HEK293 (cell line): ENCODE measurements around the gene PRKCZ.
A peak's percentile ranks its signal among the peaks of the same experiment; 100 is the strongest.

Experiments
- EGR2 ChIP-seq: fragments of 450-650 bp; formaldehyde crosslinking; IDR thresholded peaks from 2 replicates; pipeline ENCODE4 v1.5.1; 2016; ENCODE audit warnings: low read depth, missing biosample characterization, missing genetic modification characterization
- GLIS1 ChIP-seq: fragments of 450-650 bp; formaldehyde crosslinking; IDR thresholded peaks from 2 replicates; pipeline ENCODE4 v1.5.1; 2016; ENCODE audit warnings: missing biosample characterization, missing genetic modification characterization
- GLIS2 ChIP-seq: fragments of 450-650 bp; formaldehyde crosslinking; IDR thresholded peaks from 2 replicates; pipeline ENCODE4 v1.5.1; 2016; ENCODE audit warnings: missing biosample characterization, missing genetic modification characterization
- KLF17 ChIP-seq: fragments of 450-650 bp; formaldehyde crosslinking; IDR thresholded peaks from 2 replicates; pipeline ENCODE4 v1.5.1; 2016; ENCODE audit warnings: missing biosample characterization, missing genetic modification characterization
- MZF1 ChIP-seq: fragments of 450-650 bp; formaldehyde crosslinking; IDR thresholded peaks from 2 replicates; pipeline ENCODE4 v1.5.1; 2017; ENCODE audit warnings: missing biosample characterization, missing genetic modification characterization, borderline replicate concordance
- PATZ1 ChIP-seq: fragments of 450-650 bp; formaldehyde crosslinking; IDR thresholded peaks from 2 replicates; pipeline ENCODE4 v1.5.1; 2016; ENCODE audit warnings: missing biosample characterization, missing genetic modification characterization
- PRDM10 ChIP-seq: fragments of 450-650 bp; formaldehyde crosslinking; IDR thresholded peaks from 2 replicates; pipeline ENCODE4 v1.5.1; 2016; ENCODE audit warnings: missing biosample characterization, missing genetic modification characterization
- SCRT2 ChIP-seq: fragments of 450-650 bp; formaldehyde crosslinking; IDR thresholded peaks from 2 replicates; pipeline ENCODE4 v1.5.1; 2016; ENCODE audit warnings: missing biosample characterization, missing genetic modification characterization
- TRIM28 ChIP-seq: IDR thresholded peaks from 2 replicates; pipeline ENCODE4 v1.6.1; 2011; ENCODE audit warnings: low read length, control low read depth, borderline replicate concordance
- ZBTB20 ChIP-seq: fragments of 450-650 bp; formaldehyde crosslinking; IDR thresholded peaks from 2 replicates; pipeline ENCODE4 v1.5.1; 2016; ENCODE audit warnings: missing biosample characterization, missing genetic modification characterization
- ZBTB26 ChIP-seq: fragments of 450-650 bp; formaldehyde crosslinking; optimal IDR thresholded peaks from 2 replicates; pipeline ENCODE3; 2016; ENCODE audit warnings: missing biosample characterization, mild to moderate bottlenecking, missing genetic modification characterization
- ZFP69B ChIP-seq: fragments of 450-650 bp; formaldehyde crosslinking; IDR thresholded peaks from 2 replicates; pipeline ENCODE4 v1.5.1; 2016; ENCODE audit warnings: missing biosample characterization, missing genetic modification characterization
- ZNF221 ChIP-seq: fragments of 450-650 bp; formaldehyde crosslinking; IDR thresholded peaks from 2 replicates; pipeline ENCODE4 v1.5.1; 2017; ENCODE audit warnings: missing biosample characterization, missing genetic modification characterization, borderline replicate concordance
- ZNF335 ChIP-seq: fragments of 450-650 bp; formaldehyde crosslinking; conservative IDR thresholded peaks from 2 replicates; pipeline ENCODE4 v1.5.1; 2016; ENCODE audit warnings: missing biosample characterization, missing genetic modification characterization
- ZNF398 ChIP-seq: fragments of 450-650 bp; formaldehyde crosslinking; IDR thresholded peaks from 2 replicates; pipeline ENCODE4 v1.5.1; 2017; ENCODE audit warnings: missing biosample characterization, missing genetic modification characterization
- ZNF530 ChIP-seq: fragments of 450-650 bp; formaldehyde crosslinking; IDR thresholded peaks from 2 replicates; pipeline ENCODE4 v1.5.1; 2016; ENCODE audit warnings: low read depth, missing biosample characterization, missing genetic modification characterization
- ZNF544 ChIP-seq: fragments of 450-650 bp; formaldehyde crosslinking; IDR thresholded peaks from 2 replicates; pipeline ENCODE4 v1.5.0; 2017; ENCODE audit warnings: missing biosample characterization, missing genetic modification characterization
- ZNF629 ChIP-seq: fragments of 450-650 bp; formaldehyde crosslinking; IDR thresholded peaks from 2 replicates; pipeline ENCODE4 v1.5.1; 2017; ENCODE audit warnings: missing biosample characterization, missing genetic modification characterization
- ZNF692 ChIP-seq: fragments of 450-650 bp; formaldehyde crosslinking; IDR thresholded peaks from 2 replicates; pipeline ENCODE4 v1.5.1; 2016; ENCODE audit warnings: missing biosample characterization, missing genetic modification characterization
- ZNF776 ChIP-seq: fragments of 450-650 bp; formaldehyde crosslinking; IDR thresholded peaks from 2 replicates; pipeline ENCODE4 v1.5.0; 2017; ENCODE audit warnings: missing biosample characterization, missing genetic modification characterization, borderline replicate concordance

PRKCZ gene

GRCh38 chr1:2208309-2209239 lies 158.4 kb downstream of the PRKCZ start (continued):
- TF ChIP-seq ZNF221 (tag by site-specific recombination): no peak
- no peak for TF ChIP-seq ZNF544 (tag by site-specific recombination)
- peak; percentile 66 for TF ChIP-seq SCRT2 (tag by site-specific recombination)
- TF ChIP-seq TRIM28: no peak
- peak; percentile 97 for TF ChIP-seq GLIS1 (tag by site-specific recombination)
- TF ChIP-seq ZBTB26 (tag by site-specific recombination): no peak
- 0 out of 2 replicates have a peak, but pooled peaks have one; percentile 52 for TF ChIP-seq PATZ1 (tag by site-specific recombination)
- peak; percentile 65; the same call in 1 of the 2 replicates for TF ChIP-seq ZNF692
- no peak for TF ChIP-seq ZNF530 (tag by site-specific recombination)
- no peak for TF ChIP-seq ZNF629 (tag by site-specific recombination)
- peak; percentile 72 for TF ChIP-seq GLIS2 (tag by site-specific recombination)
- 0 out of 2 replicates have a peak, but pooled peaks have one; percentile 44 for TF ChIP-seq ZFP69B
- TF ChIP-seq MZF1 (tag by site-specific recombination): no peak
- TF ChIP-seq ZNF335 (tag by site-specific recombination): peak; percentile 56
- TF ChIP-seq ZNF398 (tag by site-specific recombination): peak; percentile 84
- TF ChIP-seq EGR2 (tag by site-specific recombination): no peak
- TF ChIP-seq ZBTB20 (tag by site-specific recombination): 0 out of 2 replicates have a peak, but pooled peaks have one; percentile 22
- 0 out of 2 replicates have a peak, but pooled peaks have one; percentile 31 for TF ChIP-seq PRDM10
- TF ChIP-seq KLF17 (tag by site-specific recombination): peak; percentile 38; the same call in 1 of the 2 replicates
- no peak for TF ChIP-seq ZNF776 (tag by site-specific recombination)
